Measurements from ENCODE around the gene OR13D1.
"Not testable (repeated sequence)": the region's sequence is repeated elsewhere in the genome, so short reads cannot be mapped to it uniquely, and the experiment has no call there.

OR13D1 gene

GRCh38 chr9:104694218-104694617 lies at the start of gene OR13D1:
TSS of gene OR13D1 (plus strand) at chr9:104694518. CDS start at chr9:104694518, 0 bp downstream.
- H3K4me1 Mint-ChIP-seq, result no peaks in the 10 kb centered on the region
- no peaks in the 10 kb centered on the region for H3K9me3 Mint-ChIP-seq
- no peak for ATAC-seq
- H3K36me3 Mint-ChIP-seq, result no peaks in the 10 kb centered on the region
- H3K4me3 Mint-ChIP-seq, result no peak within 1 kb of the TSS
- H3K27ac Mint-ChIP-seq, result no peak within 1 kb of the TSS
- no peak for DNase-seq (ENCODE audit: low spot score in 2 of 2)

GRCh38 chr9:104658496-104659195 lies 35.7 kb upstream of the OR13D1 start:
- no peaks in the 10 kb centered on the region for H3K4me1 Mint-ChIP-seq
- no peaks in the 10 kb centered on the region for H3K36me3 Mint-ChIP-seq
- ATAC-seq (no peak), DNase-seq (ENCODE audit: low spot score in 2 of 2) (no peak)
- peaks cover 1% of the 10 kb centered on the region for H3K9me3 Mint-ChIP-seq
- no peak overlapping the region for H3K27ac Mint-ChIP-seq
- H3K4me3 Mint-ChIP-seq, result no peak overlapping the region

GRCh38 chr9:104675611-104676010 lies 18.7 kb upstream of the OR13D1 start:
- no peak for ATAC-seq
- no peak overlapping the region for H3K4me3 Mint-ChIP-seq
- no peaks in the 10 kb centered on the region for H3K4me1 Mint-ChIP-seq
- no peaks in the 10 kb centered on the region for H3K9me3 Mint-ChIP-seq
- H3K36me3 Mint-ChIP-seq, result no peaks in the 10 kb centered on the region
- H3K27ac Mint-ChIP-seq, result no peak overlapping the region
- no peak for DNase-seq (ENCODE audit: low spot score in 2 of 2)

GRCh38 chr9:104682642-104683041 lies 11.7 kb upstream of the OR13D1 start:
- no peak overlapping the region for H3K4me3 Mint-ChIP-seq

GRCh38 chr9:104686081-104686480 lies 8.2 kb upstream of the OR13D1 start:
- Mint-ChIP-seq H3K36me3 (no peaks in the 10 kb centered on the region), H3K9me3 (no peaks in the 10 kb centered on the region), H3K4me3 (no peak overlapping the region), H3K4me1 (no peaks in the 10 kb centered on the region), H3K27ac (no peak overlapping the region)
- ATAC-seq, result no peak
- DNase-seq (ENCODE audit: low spot score in 2 of 2), result no peak

More at GRCh38 chr9:104682642-104683041, 11.7 kb upstream of the OR13D1 start:
- Mint-ChIP-seq H3K27ac (no peak overlapping the region), H3K36me3 (no peaks in the 10 kb centered on the region), H3K4me1 (no peaks in the 10 kb centered on the region), H3K9me3 (no peaks in the 10 kb centered on the region)
- DNase-seq (ENCODE audit: low spot score in 2 of 2), result no peak
- peak; percentile 58 for ATAC-seq

- Mint-ChIP-seq H3K36me3 (no peaks in the 10 kb centered on the region), H3K4me1 (no peaks in the 10 kb centered on the region), H3K27ac (no peak overlapping the region), H3K4me3 (no peak overlapping the region), H3K9me3 (peaks cover 2% of the 10 kb centered on the region)
- ATAC-seq, result no peak
- no peak for DNase-seq (ENCODE audit: low spot score in 2 of 2)
These were observed 6.0 kb downstream of the OR13D1 start for GRCh38 chr9:104700306-104700705.

- not testable (repeated sequence) for H3K4me3 Mint-ChIP-seq; H3K27ac Mint-ChIP-seq; H3K4me1 Mint-ChIP-seq; DNase-seq (ENCODE audit: low spot score in 2 of 2); ATAC-seq; H3K36me3 Mint-ChIP-seq
- H3K9me3 Mint-ChIP-seq, result peaks cover 10% of the 10 kb centered on the region
These were observed 14.4 kb downstream of the OR13D1 start for GRCh38 chr9:104708737-104709136.

- no peaks in the 10 kb centered on the region for H3K36me3 Mint-ChIP-seq
- H3K4me1 Mint-ChIP-seq, result no peaks in the 10 kb centered on the region
- no peak overlapping the region for H3K27ac Mint-ChIP-seq
- H3K4me3 Mint-ChIP-seq, result no peak overlapping the region
- DNase-seq (ENCODE audit: low spot score in 2 of 2), result no peak
- peaks cover 2% of the 10 kb centered on the region for H3K9me3 Mint-ChIP-seq
- peak; percentile 44 for ATAC-seq
These were observed 17.3 kb downstream of the OR13D1 start for GRCh38 chr9:104711604-104712003.

GRCh38 chr9:104725014-104725413 lies 30.7 kb downstream of the OR13D1 start:
- Mint-ChIP-seq H3K9me3 (no peaks in the 10 kb centered on the region), H3K4me3 (no peak overlapping the region), H3K4me1 (peaks cover 7% of the 10 kb centered on the region), H3K27ac (no peak overlapping the region), H3K36me3 (no peaks in the 10 kb centered on the region)
- ATAC-seq (no peak), DNase-seq (ENCODE audit: low spot score in 2 of 2) (no peak)

- H3K9me3 Mint-ChIP-seq, result no peaks in the 10 kb centered on the region
- peak overlapping the region; percentile 5 for H3K27ac Mint-ChIP-seq
- H3K36me3 Mint-ChIP-seq, result no peaks in the 10 kb centered on the region
- DNase-seq (ENCODE audit: low spot score in 2 of 2) (no peak), ATAC-seq (no peak)
- H3K4me1 Mint-ChIP-seq, result no peaks in the 10 kb centered on the region
- H3K4me3 Mint-ChIP-seq, result no peak overlapping the region
These were observed 44.1 kb downstream of the OR13D1 start for GRCh38 chr9:104738452-104738851.

GRCh38 chr9:104740621-104741020 lies 46.3 kb downstream of the OR13D1 start:
- H3K36me3 Mint-ChIP-seq, result no peaks in the 10 kb centered on the region
- ATAC-seq (no peak), DNase-seq (ENCODE audit: low spot score in 2 of 2) (no peak)
- H3K27ac Mint-ChIP-seq, result no peak overlapping the region
- no peaks in the 10 kb centered on the region for H3K9me3 Mint-ChIP-seq
- no peak overlapping the region for H3K4me3 Mint-ChIP-seq
- no peaks in the 10 kb centered on the region for H3K4me1 Mint-ChIP-seq

GRCh38 chr9:104743376-104743985 lies 49.2 kb downstream of the OR13D1 start:
- Mint-ChIP-seq H3K4me3 (no peak overlapping the region), H3K4me1 (peaks cover 17% of the 10 kb centered on the region), H3K9me3 (no peaks in the 10 kb centered on the region), H3K27ac (no peak overlapping the region), H3K36me3 (peaks cover 5% of the 10 kb centered on the region)
- ATAC-seq (peak; percentile 31), DNase-seq (ENCODE audit: low spot score in 2 of 2) (peak in 1 of 2 donors; percentile 49)

All from stimulated activated effector memory CD8-positive, alpha-beta T cell treated with anti-CD3 and anti-CD28 coated beads, Interleukin-12 subunit alpha, Interleukin-12 subunit beta, amount 100 ng/mL, for 72 hours (primary cell).